HG03196 (cell line): Measurements from ENCODE around the gene EFHB.
"Not testable (repeated sequence)": the region's sequence is repeated elsewhere in the genome, so short reads cannot be mapped to it uniquely, and the experiment has no call there.

Experiments used
- ATAC-seq: cut with Tn5 transposase; IDR thresholded peaks from one replicate; pipeline ENCODE4 v1.9.1; 2021; ENCODE audit not compliant: unreplicated experiment

Gene EFHB, protein sequence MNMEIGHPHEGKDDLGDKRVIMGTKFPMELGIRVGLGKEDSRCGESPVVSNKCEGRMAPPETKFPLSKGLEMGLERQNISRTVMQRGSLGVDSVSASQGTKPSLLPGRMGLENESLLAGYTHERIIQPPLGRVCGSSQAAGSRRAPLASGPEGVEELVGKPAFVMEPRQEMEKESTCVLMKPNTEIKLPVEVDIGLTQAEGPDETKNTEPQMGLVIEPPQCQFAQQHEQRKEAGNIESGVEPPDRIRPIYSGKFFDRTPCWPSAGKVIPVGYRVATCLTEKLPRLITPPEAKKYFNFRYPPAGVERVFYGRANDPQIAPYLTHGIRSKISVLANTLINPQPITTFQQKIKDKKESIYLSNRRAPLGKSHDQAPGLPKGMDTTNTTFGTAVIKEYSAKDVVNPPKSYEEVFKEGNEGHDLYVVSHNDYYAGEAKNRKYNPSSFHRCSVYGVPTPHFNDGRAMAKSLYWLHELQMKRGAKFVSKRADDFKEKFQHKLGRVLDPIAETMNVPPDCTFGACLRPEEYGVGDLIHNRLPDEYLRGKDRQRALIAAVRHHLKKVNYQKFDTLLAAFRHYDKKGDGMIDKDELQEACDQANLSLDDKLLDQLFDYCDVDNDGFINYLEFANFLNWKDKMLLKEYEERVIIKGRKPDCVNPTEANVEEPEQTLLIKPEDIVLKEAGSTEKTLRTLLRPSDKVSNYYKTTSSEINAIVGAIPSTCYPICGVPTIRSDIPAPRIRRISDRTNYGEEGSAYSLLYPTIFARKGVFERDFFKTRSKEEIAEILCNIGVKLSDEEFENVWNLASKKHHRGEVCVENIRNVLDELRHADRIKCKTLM

DNA sequence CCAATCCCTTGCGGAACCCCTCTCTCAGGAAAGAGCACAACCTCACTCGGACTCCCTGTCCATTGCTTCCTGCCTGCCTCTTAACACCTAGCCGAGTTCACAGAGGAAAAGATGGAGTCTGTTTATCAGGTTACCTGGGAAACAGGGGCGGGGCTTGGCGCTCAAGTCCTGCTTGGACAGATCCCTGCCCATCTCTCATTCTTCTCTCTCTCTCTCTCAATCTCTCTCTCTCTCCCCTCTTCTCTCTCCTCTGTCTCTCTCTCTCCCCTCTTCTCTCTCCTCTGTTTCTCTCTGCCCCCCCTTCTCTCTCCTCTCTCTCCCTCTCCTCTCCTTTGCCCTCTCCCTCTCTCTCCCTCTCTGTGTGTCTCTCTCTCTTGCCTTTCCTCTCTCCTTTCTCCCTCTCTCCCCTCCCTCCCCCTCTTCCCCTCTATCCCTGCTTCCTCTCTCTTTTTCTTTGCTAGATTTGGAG is at the start of gene EFHB:
EFHB (minus strand) TSS at position 120 of the 469 bp plus-strand sequence. CDS start 199 bp downstream, outside the sequence.
- no peak for ATAC-seq

DNA sequence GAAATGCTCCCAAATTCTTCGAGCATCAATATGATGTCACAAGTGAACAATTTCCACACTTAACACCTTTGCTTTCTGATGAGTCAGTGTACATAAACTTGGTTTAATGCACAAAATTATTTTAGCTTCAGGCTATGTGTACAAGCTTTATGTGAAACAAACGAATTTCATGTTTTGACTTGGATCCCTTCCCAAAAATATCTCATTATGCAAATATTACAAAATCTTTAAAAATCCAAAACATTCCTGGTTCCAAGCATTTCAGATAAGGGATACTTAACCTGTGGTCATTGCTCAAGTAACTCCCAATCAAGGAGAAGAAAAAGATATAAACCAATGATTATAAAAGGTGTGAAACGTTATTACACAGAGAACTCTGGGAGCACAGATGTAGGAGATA is 38.0 kb upstream of the EFHB start:
- no peak for ATAC-seq

DNA sequence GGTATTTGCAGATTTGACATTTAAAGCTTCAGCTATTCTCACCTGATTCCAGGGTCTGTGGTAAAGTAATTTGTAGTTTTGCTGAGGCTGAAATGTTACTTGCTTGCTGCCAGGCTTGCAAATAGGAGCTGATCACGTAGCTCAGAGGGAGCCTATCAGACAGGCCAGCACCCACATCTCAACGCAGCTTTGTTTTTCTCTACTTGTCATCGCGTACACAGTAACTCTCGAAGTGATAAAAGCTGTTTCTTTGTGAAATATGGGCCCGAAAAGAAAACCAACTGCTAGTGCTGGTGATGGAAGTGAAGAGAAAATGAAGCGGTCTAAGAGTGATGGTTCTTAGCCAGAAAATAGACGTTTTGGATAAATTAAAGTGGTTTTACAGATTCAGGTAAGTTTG is 36.3 kb upstream of the EFHB start:
- no peak for ATAC-seq

- no peak for ATAC-seq
Measured at GRCh38 chr3:19967812-19968211, 33.8 kb upstream of the EFHB start.

GRCh38 chr3:19967208-19967607 is 33.2 kb upstream of the EFHB start:
- no peak for ATAC-seq

DNA sequence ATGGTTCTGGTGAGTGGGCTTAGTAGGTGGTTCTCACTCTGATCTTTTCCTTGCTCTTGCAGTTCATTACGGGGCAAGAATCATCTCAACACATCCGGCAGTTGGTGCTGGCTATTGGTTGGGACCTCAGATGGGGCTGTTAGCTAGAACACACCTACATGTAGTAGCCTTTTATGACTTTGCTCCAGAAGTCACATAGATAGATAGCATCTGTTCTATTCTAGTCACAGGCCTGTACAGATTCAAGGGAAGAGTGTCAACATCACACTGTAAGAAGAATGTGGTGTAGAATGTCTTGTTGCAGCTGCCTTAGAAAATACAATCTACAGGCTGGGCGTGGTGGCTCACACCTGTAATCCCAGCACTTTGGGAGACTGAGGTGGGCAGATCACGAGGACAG is 27.9 kb upstream of the EFHB start:
- no peak for ATAC-seq

- ATAC-seq = no peak
Measured at GRCh38 chr3:19960696-19961095, 26.7 kb upstream of the EFHB start.

- no peak for ATAC-seq
Measured at GRCh38 chr3:19959505-19959904, 25.5 kb upstream of the EFHB start.

DNA sequence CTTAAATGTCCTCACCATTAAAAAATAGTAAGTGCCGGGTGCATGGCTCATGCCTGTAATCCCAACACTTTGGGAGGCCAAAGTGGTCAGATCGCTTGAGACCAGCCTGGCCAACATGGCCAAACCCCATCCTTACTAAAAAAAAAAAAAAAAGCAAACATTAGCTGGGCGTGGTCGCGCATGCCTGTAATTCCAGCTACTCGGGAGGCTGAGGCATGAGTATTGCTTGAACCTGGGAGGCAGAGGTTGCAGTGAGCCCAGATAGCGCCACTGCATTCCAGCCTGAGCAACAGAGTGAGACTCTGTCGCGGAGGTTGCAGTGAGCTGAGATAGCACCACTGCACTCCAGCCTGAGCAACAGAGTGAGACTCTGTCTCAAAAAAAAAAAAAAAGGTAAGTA is 23.3 kb upstream of the EFHB start:
- not testable (repeated sequence) for ATAC-seq

DNA sequence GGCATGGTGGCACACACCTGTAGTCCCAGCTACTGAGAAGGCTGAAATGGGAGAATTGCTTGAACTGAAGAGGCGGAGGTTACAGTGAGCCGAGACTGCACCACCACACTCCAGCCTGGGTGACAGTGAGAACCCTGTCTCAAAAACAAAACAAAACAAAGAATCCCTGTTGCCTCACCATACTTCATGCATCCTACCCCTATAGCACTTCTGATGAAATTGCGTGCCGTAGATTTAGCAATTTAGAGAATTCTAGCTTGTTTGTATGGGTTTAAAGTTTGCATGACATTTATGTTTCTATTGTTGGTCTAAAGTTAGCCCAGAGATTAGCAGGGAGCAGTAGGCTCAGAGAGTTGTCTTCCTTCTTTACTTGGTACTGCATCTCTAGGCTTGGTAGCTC is 20.7 kb upstream of the EFHB start:
- ATAC-seq = no peak

- no peak for ATAC-seq
Measured at GRCh38 chr3:19950316-19950715, 16.3 kb upstream of the EFHB start.

GRCh38 chr3:19948226-19948591 is 14.2 kb upstream of the EFHB start:
- ATAC-seq = no peak

GRCh38 chr3:19947549-19948225 is 13.7 kb upstream of the EFHB start:
- peak; percentile 23 for ATAC-seq

- ATAC-seq = peak; percentile 98
Measured at GRCh38 chr3:19946832-19947548, 13.0 kb upstream of the EFHB start, which contains the start of gene RAB5A. Gene RAB5A, plus strand, starts transcription at chr3:19947097. Its CDS starts 3,802 bp downstream, at chr3:19950899.

- ATAC-seq = peak; percentile 1
Measured at GRCh38 chr3:19945969-19946831, 12.2 kb upstream of the EFHB start.

GRCh38 chr3:19945534-19945933 is 11.5 kb upstream of the EFHB start:
- ATAC-seq = no peak

GRCh38 chr3:19940643-19941042 is 6.6 kb upstream of the EFHB start:
- ATAC-seq = no peak

GRCh38 chr3:19938295-19938627 is 4.2 kb upstream of the EFHB start:
- no peak for ATAC-seq

GRCh38 chr3:19937459-19938294 is 3.7 kb upstream of the EFHB start:
- ATAC-seq = no peak
